Tibial nerve (tissue), 4 donors: ENCODE results near the gene HTR5A.

ENCODE experiments used
- EP300 ChIP-seq, 2 donors: sonication (generic); formaldehyde crosslinking; IDR thresholded peaks; one replicate each; pipeline ENCODE4 v1.6.1; 2017; ENCODE audit warnings: antibody characterized with exemption in 2 of 2, mild to moderate bottlenecking in 1 of 2
- POLR2A ChIP-seq, 2 donors: fragments of 450-650 bp; IDR thresholded peaks; one replicate each; pipeline ENCODE4 v1.6.1; 2017; ENCODE audit warnings: antibody characterized with exemption in 2 of 2, mild to moderate bottlenecking in 2 of 2, moderate library complexity in 2 of 2
- TF ChIP-seq, protein P1 (sequence below), 5 experiments: fragments of 200-600 bp in 3 of 5; fragments of 450-650 bp in 2 of 5; sonication (generic) in 3 of 5; IDR thresholded peaks; one replicate each; pipeline ENCODE4 v1.5.1; 2016 to 2019; ENCODE audit warnings: antibody characterized with exemption in 5 of 5, mild to moderate bottlenecking in 3 of 5, moderate library complexity in 2 of 5

DNA sequence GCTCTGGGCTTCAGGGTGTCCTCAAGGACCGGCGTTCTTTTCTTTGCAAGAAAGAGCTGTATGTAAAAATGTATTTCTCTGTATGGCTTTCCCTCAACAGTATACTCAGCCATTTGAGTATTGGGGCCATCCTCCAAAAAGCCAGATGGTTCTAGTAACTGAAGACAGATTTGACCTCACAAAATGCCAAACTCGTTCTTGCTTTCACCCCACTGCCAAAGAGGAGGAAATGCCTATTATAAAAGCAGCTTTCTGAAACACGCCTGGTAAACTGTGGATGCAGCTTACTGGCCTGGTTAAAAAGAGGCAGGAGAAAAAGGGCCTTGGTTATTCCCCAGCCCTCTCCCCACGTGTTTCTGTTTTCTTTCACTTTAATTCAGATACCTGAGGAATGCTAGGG is 7.7 kb upstream of the HTR5A start:
- TF ChIP-seq, protein P1, sequence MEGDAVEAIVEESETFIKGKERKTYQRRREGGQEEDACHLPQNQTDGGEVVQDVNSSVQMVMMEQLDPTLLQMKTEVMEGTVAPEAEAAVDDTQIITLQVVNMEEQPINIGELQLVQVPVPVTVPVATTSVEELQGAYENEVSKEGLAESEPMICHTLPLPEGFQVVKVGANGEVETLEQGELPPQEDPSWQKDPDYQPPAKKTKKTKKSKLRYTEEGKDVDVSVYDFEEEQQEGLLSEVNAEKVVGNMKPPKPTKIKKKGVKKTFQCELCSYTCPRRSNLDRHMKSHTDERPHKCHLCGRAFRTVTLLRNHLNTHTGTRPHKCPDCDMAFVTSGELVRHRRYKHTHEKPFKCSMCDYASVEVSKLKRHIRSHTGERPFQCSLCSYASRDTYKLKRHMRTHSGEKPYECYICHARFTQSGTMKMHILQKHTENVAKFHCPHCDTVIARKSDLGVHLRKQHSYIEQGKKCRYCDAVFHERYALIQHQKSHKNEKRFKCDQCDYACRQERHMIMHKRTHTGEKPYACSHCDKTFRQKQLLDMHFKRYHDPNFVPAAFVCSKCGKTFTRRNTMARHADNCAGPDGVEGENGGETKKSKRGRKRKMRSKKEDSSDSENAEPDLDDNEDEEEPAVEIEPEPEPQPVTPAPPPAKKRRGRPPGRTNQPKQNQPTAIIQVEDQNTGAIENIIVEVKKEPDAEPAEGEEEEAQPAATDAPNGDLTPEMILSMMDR (IDR thresholded peaks at IDR 0.05), result no peak
- no peak for TF ChIP-seq POLR2A (IDR thresholded peaks at IDR 0.05)
- no peak for TF ChIP-seq EP300 (IDR thresholded peaks at IDR 0.05)
